ENCODE results near the gene APBB3.
"Not testable (repeated sequence)": the region's sequence is repeated elsewhere in the genome, so short reads cannot be mapped to it uniquely, and the experiment has no call there.

Gene APBB3

GRCh38 chr5:140602147-140602546 is 37.7 kb upstream of the APBB3 start:
- no peak overlapping the region for H3K4me3 ChIP-seq (ENCODE audit: low read length)
- DNase-seq (ENCODE audit: low read depth): no peak
- no peak for TF ChIP-seq CTCF (conservative IDR thresholded peaks at IDR 0.05; ENCODE audit: low read depth, low read length)

- no peak for TF ChIP-seq CTCF (conservative IDR thresholded peaks at IDR 0.05; ENCODE audit: low read depth, low read length)
- H3K4me3 ChIP-seq (ENCODE audit: low read length): no peak overlapping the region
- no peak for DNase-seq (ENCODE audit: low read depth)
Observed at GRCh38 chr5:140600096-140600495, 35.7 kb upstream of the APBB3 start.

GRCh38 chr5:140598836-140599235 is 34.4 kb upstream of the APBB3 start:
- TF ChIP-seq CTCF (conservative IDR thresholded peaks at IDR 0.05; ENCODE audit: low read depth, low read length): no peak
- no peak overlapping the region for H3K4me3 ChIP-seq (ENCODE audit: low read length)
- no peak for DNase-seq (ENCODE audit: low read depth)

GRCh38 chr5:140596321-140596741 is 31.9 kb upstream of the APBB3 start:
- no peak for DNase-seq (ENCODE audit: low read depth)
- no peak overlapping the region for H3K4me3 ChIP-seq (ENCODE audit: low read length)
- TF ChIP-seq CTCF (conservative IDR thresholded peaks at IDR 0.05; ENCODE audit: low read depth, low read length): no peak

- no peak overlapping the region for H3K4me3 ChIP-seq (ENCODE audit: low read length)
- TF ChIP-seq CTCF (conservative IDR thresholded peaks at IDR 0.05; ENCODE audit: low read depth, low read length): no peak
- no peak for DNase-seq (ENCODE audit: low read depth)
Observed at GRCh38 chr5:140595538-140596300, 31.3 kb upstream of the APBB3 start.

GRCh38 chr5:140594169-140594568 is 29.8 kb upstream of the APBB3 start:
- no peak for TF ChIP-seq CTCF (conservative IDR thresholded peaks at IDR 0.05; ENCODE audit: low read depth, low read length)
- no peak for DNase-seq (ENCODE audit: low read depth)
- no peak overlapping the region for H3K4me3 ChIP-seq (ENCODE audit: low read length)

- not testable (repeated sequence) for H3K4me3 ChIP-seq (ENCODE audit: low read length)
Observed at GRCh38 chr5:140593070-140593469, 28.7 kb upstream of the APBB3 start.

More at GRCh38 chr5:140593070-140593469, 28.7 kb upstream of the APBB3 start:
- DNase-seq (ENCODE audit: low read depth): not testable (repeated sequence)

Data from retinal pigment epithelial cell (primary cell).